Gastroesophageal sphincter (tissue), 4 donors: Measurements from ENCODE around the gene SUSD2. TPM values are rescaled to one million over a fixed set of nuclear protein-coding genes. Genes with fewer than 3 reads are reported as not detected.

Experiments used
- ATAC-seq: fragments of 150-250 bp; one replicate; pipeline ENCODE4 v1.9.1; 2016; ENCODE audit warnings: mild to moderate bottlenecking, moderate library complexity
- H3K27ac ChIP-seq, 4 donors: fragments of 200-600 bp; sonication (generic) in 3 of 4; 1 replicate in 3 of 4; 2 replicates in 1 of 4; pipeline ENCODE4 v1.5.1; 2016 to 2019
- H3K27me3 ChIP-seq: fragments of 200-600 bp; sonication (generic); one replicate; pipeline ENCODE4 v1.5.1; 2019
- H3K36me3 ChIP-seq, 2 donors: fragments of 200-600 bp; sonication (generic); one replicate each; pipeline ENCODE4 v1.5.1; 2019; ENCODE audit warnings: control low read depth in 1 of 2
- H3K4me1 ChIP-seq, 3 donors: fragments of 200-600 bp; sonication (generic); 1 replicate in 2 of 3; 2 replicates in 1 of 3; pipeline ENCODE4 v1.5.1; 2016 to 2019; ENCODE audit warnings: control low read depth in 2 of 3
- H3K4me3 ChIP-seq, 2 donors: fragments of 200-600 bp; sonication (generic); one replicate each; pipeline ENCODE4 v1.5.1; 2019; ENCODE audit warnings: mild to moderate bottlenecking in 1 of 2, moderate library complexity in 1 of 2
- H3K9me3 ChIP-seq, 3 donors: fragments of 200-600 bp; sonication (generic); one replicate each; pipeline ENCODE4 v1.5.1; 2017 to 2019; ENCODE audit warnings: control low read depth in 2 of 3
- CTCF ChIP-seq, 4 experiments: fragments of 200-600 bp in 2 of 4; fragments of 450-650 bp in 2 of 4; sonication (generic) in 1 of 4; IDR thresholded peaks; one replicate each; pipeline ENCODE4 v1.5.1; 2017 to 2019; ENCODE audit warnings: antibody characterized with exemption in 4 of 4, mild to moderate bottlenecking in 2 of 4, moderate library complexity in 2 of 4
- EP300 ChIP-seq: sonication (generic); formaldehyde crosslinking; IDR thresholded peaks from one replicate; pipeline ENCODE4 v1.6.1; 2017; ENCODE audit warnings: antibody characterized with exemption, mild to moderate bottlenecking
- POLR2A ChIP-seq, 2 donors: fragments of 450-650 bp; IDR thresholded peaks; one replicate each; pipeline ENCODE4 v1.6.1; 2017; ENCODE audit warnings: antibody characterized with exemption in 2 of 2, mild to moderate bottlenecking in 2 of 2, moderate library complexity in 1 of 2
- POLR2AphosphoS5 ChIP-seq: sonication (generic); formaldehyde crosslinking; IDR thresholded peaks from one replicate; pipeline ENCODE4 v1.6.1; 2017; ENCODE audit warnings: antibody characterized with exemption
- WGBS, 2 donors: methylation state at CpG; one replicate each; pipeline ENCODE4 v1.1.5; 2018; ENCODE audit warnings: low coverage in 1 of 2; 5-methylcytosine and 5-hydroxymethylcytosine counted together
- total RNA-seq, 4 donors: library from RNA; depleted of rRNA; stranded (reverse); fragments of >200 nt; gene quantifications; one replicate each; pipeline ENCODE4 v1.1.0, GENCODE V29; 2016

Gene SUSD2
- total RNA-seq, 4 donors from 2014 or later, result 2.4 to 5.0 (median 4.4) TPM

- peak; percentile 54 for ATAC-seq
- TF ChIP-seq CTCF (IDR thresholded peaks at IDR 0.05) (no peak), POLR2AphosphoS5 (no peak), EP300 (no peak)
- WGBS, 2 donors, result no CpG with 5 or more reads among the region's 77 CpGs
- Histone ChIP-seq H3K4me3 (peak overlapping the region; percentile 77 to 96), H3K27me3 (no peaks in the 10 kb centered on the region), H3K36me3 (no peaks in the 10 kb centered on the region), H3K9me3 (no peaks in the 10 kb centered on the region), H3K27ac (peak overlapping the region; percentile 45 to 95 (median 94)), H3K4me1 (peaks cover 0 to 92% (median 34%) of the 10 kb centered on the region in 3 donors)
Observed at GRCh38 chr22:24156141-24156912, 25.0 kb upstream of the SUSD2 start.

- peaks cover 2 to 95% (median 42%) of the 10 kb centered on the region in 3 donors for H3K4me1 ChIP-seq
- peak; percentile 75 for ATAC-seq
- peaks cover 0 to 8% of the 10 kb centered on the region in 2 donors for H3K36me3 ChIP-seq
- H3K27ac ChIP-seq, result peak overlapping the region in 3 of 4 donors; percentile 92 to 95 (median 95)
- no peaks in the 10 kb centered on the region for H3K9me3 ChIP-seq
- peak overlapping the region; percentile 77 to 96 for H3K4me3 ChIP-seq
- WGBS, 2 donors, result 60% methylated on average over 1 of the region's 23 CpGs; no CpG with 5 or more reads in 1 of the 2 donors
- TF ChIP-seq POLR2AphosphoS5, result no peak
- peak in 3 of 4 experiments; percentile 84 to 90 (median 87) for TF ChIP-seq CTCF (IDR thresholded peaks at IDR 0.05)
- H3K27me3 ChIP-seq, result no peaks in the 10 kb centered on the region
Observed at GRCh38 chr22:24156913-24157821, 24.1 kb upstream of the SUSD2 start.

GRCh38 chr22:24157822-24158135, 23.5 kb upstream of the SUSD2 start:
- Histone ChIP-seq H3K9me3 (no peaks in the 10 kb centered on the region), H3K36me3 (peaks cover 0 to 10% of the 10 kb centered on the region in 2 donors), H3K4me3 (peak overlapping the region in 1 of 2 donors; percentile 96), H3K4me1 (peaks cover 4 to 98% (median 46%) of the 10 kb centered on the region in 3 donors), H3K27me3 (no peaks in the 10 kb centered on the region), H3K27ac (peak overlapping the region in 3 of 4 donors; percentile 92 to 95 (median 95))
- no CpG with 5 or more reads among the region's 10 CpGs for WGBS, 2 donors
- no peak for ATAC-seq
- no peak for TF ChIP-seq POLR2A (IDR thresholded peaks at IDR 0.05)
- TF ChIP-seq CTCF (IDR thresholded peaks at IDR 0.05), result peak in 1 of 4 experiments; percentile 24
- peak; percentile 86 for TF ChIP-seq POLR2AphosphoS5
- TF ChIP-seq EP300, result no peak

- Histone ChIP-seq H3K27ac (peak overlapping the region in 3 of 4 donors; percentile 8 to 95 (median 92)), H3K36me3 (peaks cover 0 to 19% of the 10 kb centered on the region in 2 donors), H3K4me3 (no peak overlapping the region), H3K9me3 (no peaks in the 10 kb centered on the region), H3K27me3 (no peaks in the 10 kb centered on the region), H3K4me1 (peaks cover 4 to 98% (median 50%) of the 10 kb centered on the region in 3 donors)
- 43% methylated on average over 1 of the region's 2 CpGs; no CpG with 5 or more reads in 1 of the 2 donors for WGBS, 2 donors
- TF ChIP-seq POLR2AphosphoS5 (no peak), POLR2A (IDR thresholded peaks at IDR 0.05) (no peak), CTCF (IDR thresholded peaks at IDR 0.05) (no peak), EP300 (no peak)
- no peak for ATAC-seq
Observed at GRCh38 chr22:24159650-24160049, 21.6 kb upstream of the SUSD2 start.
